OCI-LY3 (cell line): ENCODE data around the gene SORCS3.

ENCODE experiments used
- CTCF ChIP-seq: fragments of 200-600, 300-600 bp; sonication (generic); IDR thresholded peaks from 2 replicates; pipeline ENCODE4 v1.5.1; 2014; ENCODE audit warnings: antibody characterized with exemption, low read length, low read depth
- EZH2phosphoT487 ChIP-seq: fragments of 200-600 bp; shearing (Covaris generic); IDR thresholded peaks from 2 replicates; pipeline ENCODE4 v1.6.1; 2018; ENCODE audit warnings: antibody characterized with exemption, mixed run types, low read depth

- TF ChIP-seq CTCF = no peak
- TF ChIP-seq EZH2phosphoT487 = no peak
These were observed 507.4 kb downstream of the SORCS3 start for GRCh38 chr10:105148456-105148855.
